GM19467 (cell line): ENCODE measurements around the gene ZPR1.
"Not testable (repeated sequence)": the region's sequence is repeated elsewhere in the genome, so short reads cannot be mapped to it uniquely, and the experiment has no call there.

Experiments used
- ATAC-seq: cut with Tn5 transposase; IDR thresholded peaks from one replicate; pipeline ENCODE4 v1.9.1; 2021; ENCODE audit warnings: mild to moderate bottlenecking, moderate library complexity; ENCODE audit not compliant: unreplicated experiment

The ZPR1 gene

GRCh38 chr11:116762132-116762531, 25.7 kb downstream of the ZPR1 start:
- no peak for ATAC-seq

- not testable (repeated sequence) for ATAC-seq
These were observed 31.8 kb downstream of the ZPR1 start for GRCh38 chr11:116756044-116756443.

GRCh38 chr11:116750070-116750718, 37.6 kb downstream of the ZPR1 start:
- ATAC-seq = no peak

- ATAC-seq = no peak
These were observed 45.7 kb downstream of the ZPR1 start for GRCh38 chr11:116742104-116742503.

GRCh38 chr11:116740741-116741140, 47.1 kb downstream of the ZPR1 start:
- no peak for ATAC-seq

- no peak for ATAC-seq
These were observed 48.8 kb downstream of the ZPR1 start for GRCh38 chr11:116738975-116739374.

GRCh38 chr11:116736763-116737162, 51.1 kb downstream of the ZPR1 start:
- no peak for ATAC-seq

- ATAC-seq = no peak
These were observed 53.8 kb downstream of the ZPR1 start for GRCh38 chr11:116733969-116734508.

GRCh38 chr11:116733043-116733755, 54.6 kb downstream of the ZPR1 start:
- ATAC-seq = no peak

- peak; percentile 73 for ATAC-seq
These were observed 55.4 kb downstream of the ZPR1 start for GRCh38 chr11:116732271-116733042.

GRCh38 chr11:116731821-116732220, 56.0 kb downstream of the ZPR1 start:
- ATAC-seq = no peak

GRCh38 chr11:116731097-116731761, 56.6 kb downstream of the ZPR1 start:
- ATAC-seq = no peak

- ATAC-seq = no peak
These were observed 57.2 kb downstream of the ZPR1 start for GRCh38 chr11:116730601-116731000.

- no peak for ATAC-seq
These were observed 57.6 kb downstream of the ZPR1 start for GRCh38 chr11:116730241-116730561.

GRCh38 chr11:116729501-116730240, 58.2 kb downstream of the ZPR1 start:
- ATAC-seq = no peak

GRCh38 chr11:116727990-116728389, 59.8 kb downstream of the ZPR1 start:
- ATAC-seq = no peak

- ATAC-seq = no peak
These were observed 62.2 kb downstream of the ZPR1 start for GRCh38 chr11:116725434-116726221.

- no peak for ATAC-seq
These were observed 63.0 kb downstream of the ZPR1 start for GRCh38 chr11:116724813-116725212.
